Adrenal gland (tissue), 5 donors: ENCODE results near the gene TSPAN5.

Experiments used
- POLR2A ChIP-seq, 2 donors: fragments of 450-650 bp; IDR thresholded peaks; one replicate each; pipeline ENCODE4 v1.6.1; 2017; ENCODE audit warnings: antibody characterized with exemption in 2 of 2, mild to moderate bottlenecking in 2 of 2, moderate library complexity in 1 of 2
- TF ChIP-seq, protein P1 (sequence below), 6 experiments: fragments of 450-650 bp in 4 of 6; fragments of 200-600 bp in 2 of 6; sonication (generic) in 1 of 6; IDR thresholded peaks; 1 replicate in 5 of 6; 2 replicates in 1 of 6; pipeline versions ENCODE4 v1.5.1 to v1.8.0; 2016 to 2021; ENCODE audit warnings: antibody characterized with exemption in 6 of 6, mild to moderate bottlenecking in 2 of 6, moderate library complexity in 1 of 6
- donor health status: DM: no; HTN: no; CAD: no.

DNA sequence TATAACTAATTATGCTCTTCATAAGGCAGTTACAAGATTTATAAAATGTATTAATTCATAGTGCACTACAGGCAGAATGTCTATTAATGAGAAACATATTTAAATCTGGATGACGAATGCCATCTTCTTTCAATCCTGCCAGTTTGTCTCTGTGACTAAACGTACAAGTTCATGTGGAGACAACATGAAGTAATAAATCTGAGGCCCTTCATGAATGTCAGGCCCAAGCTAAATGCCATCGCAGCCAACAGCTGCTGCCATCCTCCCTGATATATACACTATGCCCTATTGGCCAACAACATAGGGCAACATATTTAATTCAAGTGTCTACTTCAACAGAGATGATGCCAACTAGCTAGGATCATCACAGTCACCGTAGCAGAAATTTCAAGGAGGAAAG is 43.7 kb downstream of the TSPAN5 start:
- TF ChIP-seq, protein P1, sequence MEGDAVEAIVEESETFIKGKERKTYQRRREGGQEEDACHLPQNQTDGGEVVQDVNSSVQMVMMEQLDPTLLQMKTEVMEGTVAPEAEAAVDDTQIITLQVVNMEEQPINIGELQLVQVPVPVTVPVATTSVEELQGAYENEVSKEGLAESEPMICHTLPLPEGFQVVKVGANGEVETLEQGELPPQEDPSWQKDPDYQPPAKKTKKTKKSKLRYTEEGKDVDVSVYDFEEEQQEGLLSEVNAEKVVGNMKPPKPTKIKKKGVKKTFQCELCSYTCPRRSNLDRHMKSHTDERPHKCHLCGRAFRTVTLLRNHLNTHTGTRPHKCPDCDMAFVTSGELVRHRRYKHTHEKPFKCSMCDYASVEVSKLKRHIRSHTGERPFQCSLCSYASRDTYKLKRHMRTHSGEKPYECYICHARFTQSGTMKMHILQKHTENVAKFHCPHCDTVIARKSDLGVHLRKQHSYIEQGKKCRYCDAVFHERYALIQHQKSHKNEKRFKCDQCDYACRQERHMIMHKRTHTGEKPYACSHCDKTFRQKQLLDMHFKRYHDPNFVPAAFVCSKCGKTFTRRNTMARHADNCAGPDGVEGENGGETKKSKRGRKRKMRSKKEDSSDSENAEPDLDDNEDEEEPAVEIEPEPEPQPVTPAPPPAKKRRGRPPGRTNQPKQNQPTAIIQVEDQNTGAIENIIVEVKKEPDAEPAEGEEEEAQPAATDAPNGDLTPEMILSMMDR (IDR thresholded peaks at IDR 0.05) = no peak
- no peak for TF ChIP-seq POLR2A (IDR thresholded peaks at IDR 0.05)
